ENCODE results near the gene TEDC2. TPM values are rescaled to one million over a fixed set of nuclear protein-coding genes. Genes with fewer than 3 reads are reported as not detected.

TEDC2 gene
- total RNA-seq, 3 donors from 2014 or later (not counting 1 experiment from before 2014, with no cell fraction given) = 0.47 to 2.2 (median 0.55) TPM

GRCh38 chr16:2508722-2509400 lies 49.0 kb downstream of the TEDC2 start:
- Mint-ChIP-seq H3K27ac (peak overlapping the region in 1 of 2 donors; percentile 90), H3K9me3 (no peaks in the 10 kb centered on the region), H3K4me3 (no peak overlapping the region), H3K36me3 (no peaks in the 10 kb centered on the region), H3K27me3 (ENCODE audit: low read depth in 2 of 2) (peaks cover 0 to 4% of the 10 kb centered on the region in 2 donors), H3K4me1 (peaks cover 21 to 36% of the 10 kb centered on the region in 2 donors)
- WGBS (ENCODE audit: insufficient coverage) = 91% methylated on average over 18 of the region's 18 CpGs
- Histone ChIP-seq H3K4me3 (ENCODE audit: low read length) (no peak overlapping the region), H3K4me1 (ENCODE audit: control insufficient read depth, insufficient read depth, low read length) (peaks cover 55% of the 10 kb centered on the region), H3K27me3 (ENCODE audit: control insufficient read depth, insufficient read depth, low read length) (no peaks in the 10 kb centered on the region), H3K36me3 (ENCODE audit: control insufficient read depth, insufficient read depth, low read length) (no peaks in the 10 kb centered on the region), H3K27ac (ENCODE audit: low read length) (no peak overlapping the region), H3K9me3 (ENCODE audit: control insufficient read depth, insufficient read depth, low read length) (no peaks in the 10 kb centered on the region)
- DNase-seq (no peak), ATAC-seq (no peak)
- intact Hi-C loops (cut with micrococcal nuclease) = no loop called here
- TF ChIP-seq CTCF (IDR thresholded peaks at IDR 0.05) = no peak

GRCh38 chr16:2511128-2511800 lies 51.4 kb downstream of the TEDC2 start:
- Mint-ChIP-seq H3K27ac (peak overlapping the region in 1 of 2 donors; percentile 90), H3K4me3 (no peak overlapping the region)

GRCh38 chr16:2511996-2512734 lies 52.3 kb downstream of the TEDC2 start:
- no peak overlapping the region for H3K4me3 ChIP-seq (ENCODE audit: low read length)
- no peaks in the 10 kb centered on the region for H3K9me3 ChIP-seq (ENCODE audit: control insufficient read depth, insufficient read depth, low read length)
- no peak for TF ChIP-seq CTCF (IDR thresholded peaks at IDR 0.05)
- Mint-ChIP-seq H3K4me3 (peak overlapping the region; percentile 92), H3K9me3 (no peaks in the 10 kb centered on the region), H3K4me1 (peaks cover 47 to 59% of the 10 kb centered on the region in 2 donors), H3K36me3 (no peaks in the 10 kb centered on the region), H3K27me3 (ENCODE audit: low read depth in 2 of 2) (peaks cover 0 to 4% of the 10 kb centered on the region in 2 donors), H3K27ac (peak overlapping the region; percentile 89 to 91)
- H3K36me3 ChIP-seq (ENCODE audit: control insufficient read depth, insufficient read depth, low read length) = peaks cover 1% of the 10 kb centered on the region
- no peak for DNase-seq
- no peak for ATAC-seq
- 97% methylated on average over 17 of the region's 17 CpGs for WGBS (ENCODE audit: insufficient coverage)
- H3K27me3 ChIP-seq (ENCODE audit: control insufficient read depth, insufficient read depth, low read length) = no peaks in the 10 kb centered on the region
- intact Hi-C loops (cut with micrococcal nuclease) = loop anchor here (5.0 kb wide), 1 partner anchor 170 kb away; the partner anchor contains the start of gene ABCA3
- peak overlapping the region; percentile 91 for H3K27ac ChIP-seq (ENCODE audit: low read length)
- H3K4me1 ChIP-seq (ENCODE audit: control insufficient read depth, insufficient read depth, low read length) = peaks cover 74% of the 10 kb centered on the region

More at GRCh38 chr16:2511128-2511800, 51.4 kb downstream of the TEDC2 start:
- peaks cover 0 to 4% of the 10 kb centered on the region in 2 donors for H3K27me3 Mint-ChIP-seq (ENCODE audit: low read depth in 2 of 2)
- DNase-seq = no peak
- H3K9me3 Mint-ChIP-seq = no peaks in the 10 kb centered on the region
- Histone ChIP-seq H3K27me3 (ENCODE audit: control insufficient read depth, insufficient read depth, low read length) (no peaks in the 10 kb centered on the region), H3K9me3 (ENCODE audit: control insufficient read depth, insufficient read depth, low read length) (no peaks in the 10 kb centered on the region), H3K27ac (ENCODE audit: low read length) (no peak overlapping the region), H3K4me1 (ENCODE audit: control insufficient read depth, insufficient read depth, low read length) (peaks cover 73% of the 10 kb centered on the region), H3K4me3 (ENCODE audit: low read length) (no peak overlapping the region), H3K36me3 (ENCODE audit: control insufficient read depth, insufficient read depth, low read length) (no peaks in the 10 kb centered on the region)
- WGBS (ENCODE audit: insufficient coverage) = 91% methylated on average over 24 of the region's 24 CpGs
- no peak for TF ChIP-seq CTCF (IDR thresholded peaks at IDR 0.05)
- ATAC-seq = no peak
- peaks cover 38 to 55% of the 10 kb centered on the region in 2 donors for H3K4me1 Mint-ChIP-seq
- intact Hi-C loops (cut with micrococcal nuclease) = loop anchor here (5.0 kb wide), 1 partner anchor 169 kb away; the partner anchor contains the start of gene ABCA3
- no peaks in the 10 kb centered on the region for H3K36me3 Mint-ChIP-seq
